Astrocyte (in vitro differentiated cells and primary cell): Measurements from ENCODE around the gene LIMS1.
"Not testable (repeated sequence)": the region's sequence is repeated elsewhere in the genome, so short reads cannot be mapped to it uniquely, and the experiment has no call there.

Experiments
- CTCF ChIP-seq: IDR thresholded peaks from 2 replicates; pipeline ENCODE4 v1.5.1; 2011; ENCODE audit warnings: low read depth, mild to moderate bottlenecking, inconsistent platforms, low read length, moderate library complexity; ENCODE audit not compliant: insufficient read depth
- EZH2 ChIP-seq: IDR thresholded peaks from 2 replicates; pipeline ENCODE4 v1.6.1; 2012; ENCODE audit warnings: mild to moderate bottlenecking, low read length, inconsistent platforms; ENCODE audit not compliant: insufficient read depth

GRCh38 chr2:108658553-108658952 lies 124.3 kb downstream of the LIMS1 start:
- not testable (repeated sequence) for TF ChIP-seq EZH2, CTCF
